K562 (cell line): ENCODE measurements around the gene KCTD15. TPM values are rescaled to one million over a fixed set of nuclear protein-coding genes. Genes with fewer than 3 reads are reported as not detected.

Experiments used
- ATAC-seq: fragments of 200-7000 bp; cut with Tn5 transposase; 3 replicates; pipeline ENCODE4 v1.9.1; 2020; ENCODE audit warnings: moderate library complexity
- BruUV-seq: library from RNA; stranded (reverse); fragments of 400-500 nt; replicated peaks from 2 replicates; lab custom pipeline; 2021; lab: Mats Ljungman, UMichigan
- CTCF ChIA-PET: fragments of 300-600 bp; formaldehyde crosslinking; extraction: SDS; loops from one replicate; lab custom pipeline; 2021; ENCODE audit warnings: low intra/inter-chr PET ratio; lab: Yijun Ruan, JAX
- POLR2A ChIA-PET: fragments of 300-600, 350-650 bp; sonication (Branson Sonifier 250); formaldehyde crosslinking; extraction: SDS; loops from one replicate; lab custom pipeline; 2021; ENCODE audit warnings: antibody characterized with exemption, inconsistent platforms; lab: Yijun Ruan, JAX
- DNase-seq, 4 experiments: peaks; one replicate each; pipeline versions ENCODE4 v3.0.0 to v3.0.0-alpha.2; 2011 to 2018; ENCODE audit warnings: low spot score in 3 of 4, mixed read lengths in 3 of 4; ENCODE audit errors: extremely low read depth in 1 of 4
- FAIRE-seq: peaks from 2 replicates; lab custom pipeline; 2011; peaks lifted over from hg19 to GRCh38; lab: Jason Lieb, UNC
- H2AFZ ChIP-seq: 2 replicates; pipeline ENCODE4 v1.6.0; 2011; ENCODE audit warnings: low read depth, low read length, control low read depth, inconsistent platforms
- H3K27ac ChIP-seq: fragments of 200-600 bp; 3 replicates; pipeline ENCODE4 v1.8.0; 2011; ENCODE audit warnings: low read depth, mild to moderate bottlenecking, control low read depth, inconsistent platforms, low read length, moderate library complexity, mixed read lengths; ENCODE audit errors: extremely low read depth
- H3K27me3 ChIP-seq, 2 experiments: fragments of 300-600 bp in 1 of 2; 2 replicates in 1 of 2; 3 replicates in 1 of 2; pipeline versions ENCODE4 v1.6.0 to v1.8.0; 2011; ENCODE audit warnings: inconsistent platforms in 2 of 2, low read length in 2 of 2, mild to moderate bottlenecking in 1 of 2, mixed read lengths in 1 of 2, moderate library complexity in 1 of 2; ENCODE audit not compliant: control insufficient read depth in 2 of 2, insufficient read depth in 2 of 2
- H3K36me3 ChIP-seq: fragments of 300-600 bp; 3 replicates; pipeline ENCODE4 v1.8.0; 2011; ENCODE audit warnings: mild to moderate bottlenecking, low read length, inconsistent platforms; ENCODE audit not compliant: control insufficient read depth, insufficient read depth
- H3K4me1 ChIP-seq, 2 experiments: fragments of 200-600 bp in 1 of 2; replicated peaks in 1 of 2; 2 replicates in 1 of 2; 3 replicates in 1 of 2; pipeline versions ENCODE4 v1.5.1 to v1.8.0; 2011; ENCODE audit warnings: inconsistent platforms in 2 of 2, low read length in 2 of 2, mild to moderate bottlenecking in 1 of 2, mixed read lengths in 1 of 2, moderate library complexity in 1 of 2; ENCODE audit not compliant: control insufficient read depth in 2 of 2, insufficient read depth in 2 of 2
- H3K4me2 ChIP-seq: 2 replicates; pipeline ENCODE4 v1.6.1; 2011; ENCODE audit warnings: low read length, control low read depth, inconsistent platforms, mixed read lengths; ENCODE audit not compliant: insufficient read depth
- H3K4me3 ChIP-seq: fragments of 200-600 bp; sonication (generic), shearing (Covaris generic); 2 replicates; pipeline ENCODE4 v1.5.1; 2016; ENCODE audit warnings: control low read depth, inconsistent platforms
- H3K79me2 ChIP-seq: fragments of 200-600 bp; 3 replicates; pipeline ENCODE4 v1.8.0; 2011; ENCODE audit warnings: low read length, inconsistent platforms; ENCODE audit not compliant: control insufficient read depth, insufficient read depth
- H3K9ac ChIP-seq, 2 experiments: 2 replicates each; pipeline versions ENCODE4 v1.6.0 to v1.6.1; 2011; ENCODE audit warnings: low read depth in 2 of 2, low read length in 2 of 2, control low read depth in 1 of 2, inconsistent platforms in 1 of 2, mild to moderate bottlenecking in 1 of 2, mixed read lengths in 1 of 2; ENCODE audit not compliant: insufficient read depth in 1 of 2
- H3K9me1 ChIP-seq: one replicate; pipeline ENCODE4 v1.6.0; 2011; ENCODE audit warnings: inconsistent platforms, mild to moderate bottlenecking, low read length, moderate library complexity; ENCODE audit not compliant: control insufficient read depth, insufficient read depth
- H3K9me3 ChIP-seq: replicated peaks from 2 replicates; pipeline ENCODE4 v1.5.1; 2011; ENCODE audit warnings: low read depth, low read length, inconsistent platforms; ENCODE audit not compliant: control insufficient read depth, insufficient read depth
- H4K20me1 ChIP-seq: replicated peaks from 2 replicates; pipeline ENCODE4 v1.6.1; 2011; ENCODE audit warnings: low read length, inconsistent platforms, mixed read lengths; ENCODE audit not compliant: control insufficient read depth, insufficient read depth
- BRD4 ChIP-seq: fragments of 200-600 bp; sonication (generic); IDR thresholded peaks from 2 replicates; pipeline ENCODE4 v1.6.1; 2017; ENCODE audit warnings: inconsistent platforms
- GATAD2A ChIP-seq: fragments of 450-650 bp; IDR thresholded peaks from 2 replicates; pipeline ENCODE4 v1.6.1; 2017
- KLF13 ChIP-seq: fragments of 450-650 bp; IDR thresholded peaks from 2 replicates; pipeline ENCODE4 v1.6.1; 2016; ENCODE audit warnings: missing genetic modification characterization, low read depth, mild to moderate bottlenecking, missing compliant biosample characterization, moderate library complexity, borderline replicate concordance
- MCM3 ChIP-seq: fragments of 450-650 bp; IDR thresholded peaks from 2 replicates; pipeline ENCODE4 v1.6.1; 2016
- NFIX ChIP-seq: fragments of 250-450 bp; sonication (Bioruptor Pico); IDR thresholded peaks from 2 replicates; pipeline ENCODE4 v1.4.0; 2020; ENCODE audit warnings: low read depth, mild to moderate bottlenecking, moderate library complexity
- ZKSCAN3 ChIP-seq: fragments of 250-450 bp; sonication (Bioruptor Pico); IDR thresholded peaks from 2 replicates; pipeline ENCODE4 v1.4.0; 2020
- ZNF589 ChIP-seq: fragments of 200-800 bp; sonication (Bioruptor generic); IDR thresholded peaks from 2 replicates; pipeline ENCODE4 v1.6.1; 2016; ENCODE audit warnings: low read depth, missing genetic modification characterization, missing compliant biosample characterization
- ZNF766 ChIP-seq: fragments of 200-800 bp; sonication (Bioruptor generic); conservative IDR thresholded peaks from 2 replicates; pipeline ENCODE4 v1.6.1; 2016; ENCODE audit warnings: missing genetic modification characterization, missing compliant biosample characterization
- ZNF77 ChIP-seq: fragments of 250-450 bp; sonication (Bioruptor Pico); IDR thresholded peaks from 2 replicates; pipeline ENCODE4 v1.5.0; 2020
- ZNF785 ChIP-seq: fragments of 250-450 bp; sonication (Bioruptor Pico); IDR thresholded peaks from 2 replicates; pipeline ENCODE4 v1.4.0; 2020; ENCODE audit warnings: mild to moderate bottlenecking
- ZNF79 ChIP-seq: fragments of 250-450 bp; sonication (Bioruptor Pico); IDR thresholded peaks from 2 replicates; pipeline ENCODE4 v1.4.0; 2020; ENCODE audit warnings: low read depth, mild to moderate bottlenecking, moderate library complexity
- WGBS: fragments of 100-300 bp; shearing (Covaris generic); methylation state at CpG from one replicate; pipeline ENCODE4 v1.1.6; 2016; ENCODE audit warnings: low coverage, mixed read lengths; ENCODE audit not compliant: insufficient coverage; ENCODE audit errors: missing lambda C conversion rate; 5-methylcytosine and 5-hydroxymethylcytosine counted together
- in situ Hi-C: fragments of 300-500 bp; cut with MboI; formaldehyde crosslinking; loops from 4 replicates; pipeline ENCODE4 v1.15.0; 2018; ENCODE audit warnings: inconsistent platforms, mixed read lengths
- intact Hi-C: fragments of 100-400 bp; cut with micrococcal nuclease; formaldehyde crosslinking; loops from 2 replicates; pipeline ENCODE4 v1.14.2; 2022
- polyA plus RNA-seq, 8 experiments: library from polyadenylated mRNA; depleted of rRNA in 4 of 8; stranded (reverse) in 5 of 8; unstranded in 3 of 8; fragments of >200 nt; fragmentation: Nextera tagmentation in 2 of 8; fragmentation: Illumina TruSeq in 1 of 8; extraction: Ambion mirVana in 2 of 8; extraction: Trizol in 1 of 8; gene quantifications; 2 replicates each; pipeline versions ENCODE4 v1.2.1 to v1.2.3, GENCODE V29; 2011 to 2014; ENCODE audit warnings: inconsistent platforms in 1 of 8, missing spikeins in 1 of 8
- total RNA-seq, 7 experiments: library from RNA; depleted of rRNA in 6 of 7; stranded (reverse); fragments of >200 nt in 6 of 7; fragmentation: Illumina TruSeq in 2 of 7; extraction: Trizol in 2 of 7; gene quantifications; 2 replicates each; pipeline versions ENCODE4 v1.2.1 to v1.2.3, GENCODE V29; 2011 to 2021; ENCODE audit warnings: low replicate concordance in 1 of 7

Gene KCTD15
- total and polyA plus RNA-seq, 9 of the 15 experiments (the other 6 are each of a cell fraction or from before 2014, with no cell fraction given) = 1.7 to 49.0 (median 11.8) TPM

DNA sequence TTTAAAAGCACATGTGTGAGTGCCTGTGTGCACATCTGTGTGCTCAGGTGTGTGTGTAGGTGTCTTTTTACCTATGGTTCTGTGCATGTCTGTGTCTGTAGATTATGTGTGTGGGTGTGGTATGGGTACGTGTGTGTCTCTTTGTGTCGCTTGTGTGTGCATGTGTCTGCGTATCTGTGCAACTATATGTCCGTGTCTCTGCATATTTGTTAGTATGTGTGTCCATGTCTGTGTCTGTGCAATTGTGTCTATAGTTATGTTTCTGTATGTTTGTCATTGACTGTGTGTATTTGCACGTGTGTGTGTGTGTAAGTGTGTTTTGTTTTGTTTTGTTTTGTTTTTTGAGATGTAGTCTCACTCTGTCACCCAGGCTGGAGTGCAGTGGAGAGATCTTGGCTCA is 7.3 kb upstream of the KCTD15 start:
- FAIRE-seq = no peak
- ATAC-seq = no peak
- no peak overlapping the region for H3K27ac ChIP-seq
- no peaks in the 10 kb centered on the region for H3K9me3 ChIP-seq
- WGBS = 0% methylated on average over 5 of the region's 5 CpGs
- H3K27me3 ChIP-seq = peaks cover 23 to 53% of the 10 kb centered on the region in 2 experiments; a peak in 4 of 5 replicates
- no peaks in the 10 kb centered on the region for H3K4me1 ChIP-seq
- POLR2A ChIA-PET = no interaction called here
- DNase-seq = no peak
- H4K20me1 ChIP-seq = peaks cover 5% of the 10 kb centered on the region; the same call in 1 of the 2 replicates
- intact Hi-C loops (no loop called here), in situ Hi-C loops (no loop called here)
- no peaks in the 10 kb centered on the region for H3K9me1 ChIP-seq
- no TSS peak for BruUV-seq
- no peak overlapping the region for H2AFZ ChIP-seq
- H3K79me2 ChIP-seq = no peaks in the 10 kb centered on the region
- TF ChIP-seq MCM3 = 0 out of 2 replicates have a peak, but pooled peaks have one; percentile 23
- no peak for TF ChIP-seq ZKSCAN3
- TF ChIP-seq, all 486 proteins: peak for 1
- no peak overlapping the region for H3K4me3 ChIP-seq
- CTCF ChIA-PET = no interaction called here
- H3K36me3 ChIP-seq = no peaks in the 10 kb centered on the region
- no peak overlapping the region for H3K4me2 ChIP-seq
- no peak overlapping the region for H3K9ac ChIP-seq

DNA sequence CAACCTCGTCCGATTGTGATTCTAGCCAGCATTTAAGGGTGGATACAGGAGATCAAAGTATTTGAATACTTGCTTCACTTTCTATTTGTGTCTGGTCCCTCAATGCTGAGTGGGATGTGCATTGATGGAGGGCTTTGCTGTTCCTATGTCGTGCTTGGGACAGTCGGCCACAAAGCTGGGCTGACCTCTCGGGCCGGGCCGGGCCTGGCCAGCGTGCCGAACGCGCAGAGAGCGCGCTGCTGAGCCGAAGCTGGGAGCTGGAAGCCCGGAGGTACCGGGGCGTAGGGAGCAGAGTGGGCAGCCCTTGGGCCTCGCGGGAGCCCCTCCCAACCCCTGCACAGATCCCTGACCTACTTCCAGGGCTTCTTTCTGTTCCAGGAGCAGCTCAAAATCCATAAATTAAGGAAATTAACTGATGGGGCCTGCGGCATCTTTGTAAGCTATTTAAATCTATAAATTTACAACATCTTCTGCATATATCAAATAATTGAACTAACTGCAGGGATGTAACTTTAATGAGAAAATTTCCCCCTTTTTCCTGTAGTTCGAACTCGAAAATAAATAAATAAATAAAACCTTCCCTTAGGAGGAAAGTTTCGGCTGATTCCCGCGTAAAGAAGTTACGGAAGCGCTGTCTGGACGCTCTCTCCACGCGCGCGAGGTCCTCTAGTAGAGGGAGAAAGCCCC is 1.8 kb upstream of the KCTD15 start:
- no peaks in the 10 kb centered on the region for H4K20me1 ChIP-seq
- FAIRE-seq (no peak), ATAC-seq (no peak), DNase-seq (no peak)
- peak overlapping the region; percentile 85; the same call in 1 of the 3 replicates for H3K27ac ChIP-seq
- 75% methylated on average over 20 of the region's 32 CpGs for WGBS
- no peaks in the 10 kb centered on the region for H3K9me1 ChIP-seq
- peaks cover 0 to 34% of the 10 kb centered on the region in 2 experiments; a peak in 2 of 5 replicates for H3K4me1 ChIP-seq
- H3K4me3 ChIP-seq = peak overlapping the region; percentile 71
- CTCF ChIA-PET = interaction anchor here (0.7 to 1.3 kb wide), 3 partner anchors 16 to 706 kb away, joined by 3 to 5 read pairs (median 3); no protein-coding TSS in a partner anchor
- H3K79me2 ChIP-seq = peaks cover 5% of the 10 kb centered on the region; the same call in 1 of the 3 replicates
- in situ Hi-C loops = no loop called here
- no peaks in the 10 kb centered on the region for H3K9me3 ChIP-seq
- peak overlapping the region; percentile 45 for H3K4me2 ChIP-seq
- H3K36me3 ChIP-seq = peaks cover 11% of the 10 kb centered on the region; the same call in 1 of the 3 replicates
- BruUV-seq = TSS peak; percentile 55
- POLR2A ChIA-PET = interaction anchor here (0.9 kb wide), 1 partner anchor 15 kb away, joined by 3 read pairs; no protein-coding TSS in a partner anchor
- TF ChIP-seq KLF13 (tag) = no peak
- 0 out of 2 replicates have a peak, but pooled peaks have one; percentile 22 for TF ChIP-seq ZNF766
- no peak for TF ChIP-seq ZNF79 (CRISPR knock-in tag)
- 0 out of 2 replicates have a peak, but pooled peaks have one; percentile 15 for TF ChIP-seq ZNF589 (CRISPR knock-in tag)
- no peak for TF ChIP-seq NFIX (CRISPR knock-in tag)
- TF ChIP-seq ZNF77 (CRISPR knock-in tag) = no peak
- TF ChIP-seq BRD4 = no peak
- TF ChIP-seq ZNF785 = no peak
- no peak for TF ChIP-seq GATAD2A
- intact Hi-C loops = loop anchor here (5.0 kb wide), 1 partner anchor 307 kb away; no protein-coding TSS in a partner anchor
- H2AFZ ChIP-seq = peak overlapping the region; percentile 79
- peaks cover 10 to 20% of the 10 kb centered on the region in 2 experiments; a peak in 3 of 5 replicates for H3K27me3 ChIP-seq
- H3K9ac ChIP-seq = peak overlapping the region; percentile 77 to 93
